IPS-NIHi7 (cell line): ENCODE measurements around the gene TBPL1.
"Not testable (repeated sequence)": the region's sequence is repeated elsewhere in the genome, so short reads cannot be mapped to it uniquely, and the experiment has no call there.

ENCODE experiments used
- DNase-seq: peaks from one replicate; pipeline ENCODE4 v3.0.0; 2012; ENCODE audit warnings: mixed read lengths; ENCODE audit errors: extremely low spot score

The TBPL1 gene

GRCh38 chr6:133952815-133953633 is at the start of gene TBPL1:
Gene TBPL1 (plus strand): TSS chr6:133953224. CDS start chr6:133980126, 26,902 bp downstream.
- DNase-seq = peak; percentile 93

GRCh38 chr6:133903855-133904254 is 49.2 kb upstream of the TBPL1 start:
- no peak for DNase-seq

GRCh38 chr6:133906050-133906449 is 47.0 kb upstream of the TBPL1 start:
- no peak for DNase-seq

- DNase-seq = peak; percentile 82
These were observed 36.3 kb upstream of the TBPL1 start for GRCh38 chr6:133916650-133917151.

- no peak for DNase-seq
These were observed 35.2 kb upstream of the TBPL1 start for GRCh38 chr6:133917781-133918180.

GRCh38 chr6:133918208-133918930 is 34.7 kb upstream of the TBPL1 start:
- no peak for DNase-seq

GRCh38 chr6:133919362-133919761 is 33.7 kb upstream of the TBPL1 start:
- no peak for DNase-seq

GRCh38 chr6:133921249-133921859 is 31.7 kb upstream of the TBPL1 start:
- peak; percentile 77 for DNase-seq

- DNase-seq = peak; percentile 67
These were observed 29.0 kb upstream of the TBPL1 start for GRCh38 chr6:133923938-133924593.

GRCh38 chr6:133931221-133931620 is 21.8 kb upstream of the TBPL1 start:
- DNase-seq = not testable (repeated sequence)

- DNase-seq = not testable (repeated sequence)
These were observed 16.7 kb upstream of the TBPL1 start for GRCh38 chr6:133936352-133936751.

- DNase-seq = no peak
These were observed 15.1 kb upstream of the TBPL1 start for GRCh38 chr6:133937909-133938308.

GRCh38 chr6:133938533-133938932 is 14.5 kb upstream of the TBPL1 start:
- DNase-seq = no peak

- DNase-seq = no peak
These were observed 13.0 kb upstream of the TBPL1 start for GRCh38 chr6:133939778-133940667.

GRCh38 chr6:133945158-133945557 is 7.9 kb upstream of the TBPL1 start:
- peak; percentile 22 for DNase-seq

- no peak for DNase-seq
These were observed 5.6 kb upstream of the TBPL1 start for GRCh38 chr6:133947302-133947900.

- DNase-seq = no peak
These were observed 4.6 kb upstream of the TBPL1 start for GRCh38 chr6:133948472-133948871.

GRCh38 chr6:133951227-133951626 is 1.8 kb upstream of the TBPL1 start:
- no peak for DNase-seq

GRCh38 chr6:133951881-133952814 is 876 bp upstream of the TBPL1 start:
- DNase-seq = peak; percentile 46
